ENCODE results near the gene FAM162A.
"Not testable (repeated sequence)": the region's sequence is repeated elsewhere in the genome, so short reads cannot be mapped to it uniquely, and the experiment has no call there.

FAM162A gene

DNA sequence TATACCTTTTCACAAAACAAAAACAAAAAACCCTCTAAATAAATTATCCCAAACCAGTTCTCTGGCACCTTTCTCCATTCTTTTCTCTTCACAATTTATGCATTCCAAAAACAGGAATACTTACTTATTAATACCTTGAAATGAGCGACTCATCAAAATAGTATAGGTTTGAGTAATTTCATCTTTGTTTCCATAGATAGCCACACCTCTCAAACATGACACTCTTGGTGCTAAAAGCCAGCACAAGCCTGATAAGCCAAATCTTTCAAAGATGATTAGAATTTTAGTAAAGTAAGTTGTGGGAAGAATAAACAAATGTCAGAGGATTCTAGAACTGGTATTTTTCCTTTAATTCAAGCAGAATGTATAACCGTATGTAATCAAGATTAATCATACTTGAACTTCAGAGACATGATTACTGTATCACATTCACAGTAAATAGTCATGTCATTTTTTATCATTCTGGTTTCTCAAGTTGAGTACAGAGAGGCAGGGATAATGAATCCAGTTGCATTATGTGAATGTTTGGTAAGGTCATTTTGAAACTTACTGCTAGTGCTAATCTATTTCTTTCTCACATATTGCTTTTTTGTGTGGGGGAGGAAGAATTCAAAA, 44.0 kb downstream of the FAM162A start:
- no peak for DNase-seq

DNA sequence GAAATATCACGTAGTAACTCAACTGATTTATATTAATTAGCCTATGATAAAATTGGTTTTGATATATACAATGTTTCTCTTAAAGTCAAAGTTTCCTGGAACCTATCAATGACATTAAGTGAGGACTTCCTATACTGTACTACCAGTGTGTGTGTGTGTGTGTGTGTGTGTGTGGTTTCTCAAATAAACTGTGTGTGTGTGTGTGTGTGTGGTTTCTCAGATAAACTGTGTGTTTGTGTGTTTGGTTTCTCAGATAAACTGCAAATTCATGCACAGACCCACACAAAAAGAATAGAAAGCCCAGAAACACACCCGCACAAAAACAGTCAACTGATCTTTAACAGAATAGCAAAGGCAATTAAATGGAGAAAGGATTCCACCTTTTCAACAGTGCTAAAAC, 46.4 kb downstream of the FAM162A start:
- no peak for DNase-seq

DNA sequence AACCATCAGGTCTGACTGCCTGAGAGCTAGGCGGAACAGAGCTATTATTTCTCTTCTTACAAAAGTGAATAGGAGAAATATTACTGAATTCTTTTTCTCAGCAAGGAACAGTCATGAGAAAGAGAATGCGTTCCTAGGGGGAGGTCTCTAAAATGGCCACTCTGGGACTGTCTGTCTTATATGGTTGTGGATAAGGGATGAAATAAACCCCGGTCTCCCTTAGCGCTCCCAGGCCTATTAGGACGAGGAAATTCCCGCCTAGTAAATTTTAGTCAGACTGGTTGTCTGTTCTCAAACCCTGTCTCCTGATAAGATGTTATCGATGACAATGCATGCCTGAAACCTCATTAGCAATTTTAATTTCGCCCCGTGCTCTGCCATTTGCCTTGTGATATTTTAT, 52.0 kb downstream of the FAM162A start:
- DNase-seq: no peak

DNA sequence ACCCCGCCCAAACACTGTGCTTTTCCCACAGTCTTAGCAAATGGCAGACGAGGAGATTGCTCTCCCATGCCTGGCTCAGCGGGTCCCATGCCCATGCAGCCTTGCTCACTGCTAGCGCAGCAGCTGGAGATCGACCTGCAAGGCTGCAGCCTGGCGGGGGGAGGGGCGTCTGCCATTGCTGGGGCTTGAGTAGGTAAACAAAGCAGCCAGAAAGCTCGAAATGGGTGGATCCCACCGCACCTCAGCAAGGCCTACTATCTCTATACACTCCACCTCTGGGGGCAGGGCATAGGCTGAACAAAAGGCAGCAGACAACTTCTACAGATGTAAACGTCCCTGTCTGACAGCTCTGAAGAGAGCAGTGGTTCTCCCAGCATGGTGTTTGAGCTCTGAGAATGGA, 59.1 kb downstream of the FAM162A start:
- DNase-seq: no peak

DNA sequence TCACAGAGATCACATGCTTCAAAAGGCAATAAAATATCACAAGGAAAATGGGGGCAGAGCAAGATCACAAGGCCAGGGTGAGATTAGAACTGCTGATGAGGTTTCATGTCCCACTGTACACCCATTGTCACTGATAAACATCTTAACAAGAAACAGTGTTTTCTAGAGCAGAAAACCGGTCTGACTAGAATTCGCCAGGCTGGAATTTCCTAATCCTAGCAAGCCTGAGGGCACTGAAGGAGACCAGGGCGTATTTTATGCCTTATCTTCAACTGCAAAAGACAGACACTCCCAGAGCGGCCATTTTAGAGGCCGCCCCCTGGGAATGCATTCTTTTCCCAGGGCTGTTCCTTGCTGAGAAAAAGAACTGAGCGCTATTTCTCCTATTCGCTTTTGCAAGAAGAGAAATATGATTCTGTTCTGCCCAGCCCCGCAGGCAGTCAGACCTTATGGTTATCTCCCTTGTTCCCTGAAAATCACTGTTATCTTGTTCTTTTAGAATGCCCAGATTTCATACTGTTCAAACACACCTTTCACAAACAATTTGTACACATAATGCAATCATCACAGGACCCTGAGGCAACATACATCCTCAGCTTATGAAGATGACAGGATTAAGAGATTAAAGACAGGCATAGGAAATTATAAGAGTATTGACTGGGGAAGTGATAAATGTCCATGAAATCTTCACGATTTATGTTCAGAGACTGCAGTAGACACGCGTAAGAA, 59.9 kb downstream of the FAM162A start:
- not testable (repeated sequence) for DNase-seq

DNA sequence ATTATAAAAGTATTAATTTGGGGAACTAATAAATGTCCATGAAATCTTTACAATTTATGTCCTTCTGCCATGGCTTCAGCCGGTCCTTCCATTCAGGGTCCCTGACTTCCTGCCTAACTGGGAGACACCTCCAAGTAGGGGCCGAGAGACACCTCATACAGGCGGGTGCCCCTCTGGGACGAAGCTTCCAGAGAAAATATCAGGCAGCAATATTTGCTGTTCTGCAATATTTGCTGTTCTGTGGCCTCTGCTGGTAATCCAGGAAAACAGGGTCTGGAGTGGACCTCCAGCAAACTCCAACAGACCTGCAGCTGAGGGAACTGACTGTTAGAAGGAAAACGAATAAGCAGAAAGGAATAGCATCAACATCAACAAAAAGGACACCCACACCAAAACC, 60.5 kb downstream of the FAM162A start:
- DNase-seq: not testable (repeated sequence)

DNA sequence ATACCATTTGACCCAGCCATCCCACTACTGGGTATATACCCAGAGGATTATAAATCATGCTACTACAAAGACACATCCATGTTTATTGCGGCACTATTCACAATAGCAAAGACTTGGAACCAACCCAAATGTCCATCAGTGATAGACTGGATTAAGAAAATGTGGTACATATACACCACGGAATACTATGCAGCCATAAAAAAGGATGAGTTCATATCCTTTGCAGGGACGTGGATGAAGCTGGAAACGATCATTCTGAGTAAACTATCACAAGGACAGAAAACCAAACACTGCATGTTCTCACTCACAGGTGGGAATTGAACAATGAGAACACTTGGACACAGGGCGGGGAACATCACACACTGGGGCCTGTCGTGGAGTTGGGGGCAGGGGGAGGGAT, 64.2 kb downstream of the FAM162A start:
- not testable (repeated sequence) for DNase-seq

DNA sequence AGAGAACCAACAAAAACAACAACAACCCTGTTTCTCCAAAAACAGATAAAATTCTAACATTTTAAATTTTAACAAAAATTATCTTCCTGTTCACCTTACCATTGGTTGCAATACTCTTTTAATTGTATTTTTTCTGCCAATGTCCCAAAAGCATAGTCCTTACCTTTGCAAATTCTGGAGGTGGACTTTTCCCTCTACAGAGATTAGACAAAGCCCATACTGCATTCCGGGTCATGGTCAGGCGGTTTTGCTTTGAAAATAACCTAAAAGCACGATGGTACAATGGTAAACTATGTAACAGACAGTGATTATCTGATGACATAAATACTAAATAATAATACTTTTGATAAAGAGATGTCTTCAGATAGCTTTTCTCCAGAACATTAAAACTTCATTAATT, 67.4 kb downstream of the FAM162A start:
- no peak for DNase-seq

DNA sequence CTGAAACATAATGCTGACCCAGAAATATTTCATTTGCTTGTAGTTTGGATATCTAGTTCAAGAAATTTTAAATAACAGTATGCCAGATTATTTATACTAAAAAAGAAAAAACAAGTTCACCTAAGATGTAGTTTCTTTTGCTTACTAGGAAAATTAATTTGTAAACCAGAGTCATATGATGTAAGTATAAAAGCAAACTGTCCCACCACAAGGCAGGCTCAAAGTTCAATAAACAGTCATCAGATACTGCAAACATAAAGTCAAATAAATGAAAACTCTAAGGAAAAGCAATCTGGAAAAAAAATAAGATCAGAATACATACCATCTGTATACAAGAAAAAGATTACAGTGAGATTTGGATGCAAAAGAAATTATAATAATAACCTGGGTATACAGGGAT, 72.1 kb downstream of the FAM162A start:
- DNase-seq: no peak

DNA sequence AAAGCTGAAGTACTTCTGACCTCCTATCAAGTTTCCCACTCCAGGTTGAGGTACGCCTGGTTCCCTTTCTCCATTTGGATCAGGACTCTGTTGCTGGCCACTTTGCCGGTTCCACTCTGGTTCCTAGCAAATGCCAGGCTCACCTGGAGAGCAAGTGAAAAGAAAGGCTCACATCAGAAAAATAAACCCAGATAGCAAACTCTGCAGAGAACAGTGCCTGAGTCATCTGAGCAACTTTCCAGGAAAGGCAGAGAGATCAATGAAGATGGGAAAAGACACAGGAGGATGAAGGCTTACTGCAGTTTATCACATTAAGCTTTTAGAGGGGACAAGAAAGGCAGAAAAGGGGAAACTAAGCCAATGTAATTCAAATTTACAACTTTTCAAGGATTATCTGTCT, 73.7 kb downstream of the FAM162A start:
- DNase-seq: no peak

DNA sequence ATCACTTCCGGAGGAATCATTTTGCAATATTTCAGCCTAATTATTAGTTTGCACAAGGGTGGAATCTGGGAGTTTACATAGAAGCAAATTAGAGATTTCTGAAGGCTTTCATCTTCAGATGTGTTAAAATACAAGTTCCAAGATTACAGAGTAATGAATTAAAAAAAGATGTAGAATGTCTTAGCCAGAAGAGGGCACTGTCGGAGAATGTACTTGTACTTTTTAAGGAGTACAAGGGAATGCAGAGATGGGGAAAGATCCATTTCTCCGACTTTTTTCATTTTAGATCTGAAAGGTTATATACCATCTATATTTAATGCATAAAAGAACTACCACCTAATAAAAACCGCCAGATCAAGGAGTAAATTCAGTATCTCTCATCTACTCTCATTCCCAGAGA, 75.0 kb downstream of the FAM162A start:
- DNase-seq: no peak

DNA sequence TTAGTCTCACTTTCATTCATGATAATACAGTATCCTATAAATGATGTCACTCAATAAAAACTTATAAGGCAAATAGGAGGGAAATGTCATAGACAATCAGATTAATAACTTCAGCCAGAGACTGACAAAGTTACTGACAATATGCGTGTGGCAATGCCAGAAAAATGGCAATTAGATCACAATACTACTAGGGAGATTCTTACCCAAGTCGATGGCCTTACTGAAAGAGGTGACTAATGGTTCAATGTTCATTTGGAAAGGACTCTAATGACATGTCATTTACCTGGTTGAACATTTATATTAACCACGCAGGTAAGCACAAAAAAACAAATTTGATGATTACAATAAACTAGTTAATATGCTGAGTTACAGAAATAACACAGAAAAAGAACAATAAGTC, 77.8 kb downstream of the FAM162A start:
- no peak for DNase-seq

Data from NCI-H446 treated with DMSO at 0.1 percent for 48 hours (cell line).